Fibroblast of lung (primary cell): ENCODE data around the gene NUDT3.

Source experiments
- EZH2 ChIP-seq: IDR thresholded peaks from 2 replicates; pipeline ENCODE4 v1.5.1; 2012; ENCODE audit warnings: low read length, control low read depth, mild to moderate bottlenecking; ENCODE audit errors: missing control alignments
- TF ChIP-seq, protein P1 (sequence below), 2 donors: IDR thresholded peaks in 1 of 2; conservative IDR thresholded peaks in 1 of 2; 1 replicate in 1 of 2; 2 replicates in 1 of 2; pipeline ENCODE4 v1.5.1; 2011 to 2012; ENCODE audit warnings: low read length in 2 of 2, control low read depth in 1 of 2, inconsistent platforms in 1 of 2, low read depth in 1 of 2, mild to moderate bottlenecking in 1 of 2

DNA sequence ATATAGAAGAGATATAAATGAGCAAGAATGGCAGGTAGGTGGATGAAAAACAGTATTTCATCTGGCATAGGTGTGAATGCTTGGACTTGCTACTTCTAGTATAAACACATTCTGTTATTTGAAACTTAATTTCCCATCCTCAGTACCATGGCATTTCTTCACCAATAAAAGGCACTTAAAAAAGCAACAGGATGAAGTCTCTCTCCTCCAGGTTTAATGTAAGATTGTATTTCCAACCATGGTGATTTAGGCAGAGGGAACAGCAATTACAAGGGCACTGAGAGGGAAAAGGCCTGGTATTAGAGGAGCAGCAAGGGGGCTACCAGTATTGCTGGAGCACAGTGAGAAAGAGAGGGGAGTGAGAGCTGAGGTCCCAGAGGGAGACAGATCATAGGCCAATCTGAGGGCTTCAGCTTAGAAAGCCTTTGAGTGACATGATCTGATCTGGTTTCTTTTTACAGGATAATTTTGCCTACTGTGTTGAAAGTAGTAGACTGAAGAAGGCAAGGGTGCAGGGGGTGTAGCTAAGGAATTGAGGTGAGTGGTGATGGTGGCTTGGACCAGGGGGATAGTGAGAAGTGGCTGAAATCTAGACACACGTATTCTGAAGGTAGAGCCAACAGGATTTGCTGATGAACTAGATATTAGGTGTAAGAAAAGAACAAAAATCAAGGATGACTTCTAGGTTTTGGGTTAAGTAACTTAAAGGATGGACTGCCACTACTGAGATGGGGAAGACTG lies 75.9 kb downstream of the NUDT3 start:
- TF ChIP-seq, protein P1, sequence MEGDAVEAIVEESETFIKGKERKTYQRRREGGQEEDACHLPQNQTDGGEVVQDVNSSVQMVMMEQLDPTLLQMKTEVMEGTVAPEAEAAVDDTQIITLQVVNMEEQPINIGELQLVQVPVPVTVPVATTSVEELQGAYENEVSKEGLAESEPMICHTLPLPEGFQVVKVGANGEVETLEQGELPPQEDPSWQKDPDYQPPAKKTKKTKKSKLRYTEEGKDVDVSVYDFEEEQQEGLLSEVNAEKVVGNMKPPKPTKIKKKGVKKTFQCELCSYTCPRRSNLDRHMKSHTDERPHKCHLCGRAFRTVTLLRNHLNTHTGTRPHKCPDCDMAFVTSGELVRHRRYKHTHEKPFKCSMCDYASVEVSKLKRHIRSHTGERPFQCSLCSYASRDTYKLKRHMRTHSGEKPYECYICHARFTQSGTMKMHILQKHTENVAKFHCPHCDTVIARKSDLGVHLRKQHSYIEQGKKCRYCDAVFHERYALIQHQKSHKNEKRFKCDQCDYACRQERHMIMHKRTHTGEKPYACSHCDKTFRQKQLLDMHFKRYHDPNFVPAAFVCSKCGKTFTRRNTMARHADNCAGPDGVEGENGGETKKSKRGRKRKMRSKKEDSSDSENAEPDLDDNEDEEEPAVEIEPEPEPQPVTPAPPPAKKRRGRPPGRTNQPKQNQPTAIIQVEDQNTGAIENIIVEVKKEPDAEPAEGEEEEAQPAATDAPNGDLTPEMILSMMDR (conservative IDR thresholded peaks at IDR 0.05 in 1 of 2, IDR thresholded peaks at IDR 0.05 in 1 of 2; ENCODE audit: low read depth in 1 of 2, low read length in 2 of 2): no peak
- TF ChIP-seq EZH2: no peak
